GM12801 (cell line): ENCODE measurements around the gene SPR.

ENCODE experiments used
- TF ChIP-seq, protein P1 (sequence below): IDR thresholded peaks from one replicate; pipeline ENCODE4 v1.5.1; 2011; ENCODE audit warnings: control low read depth; ENCODE audit not compliant: insufficient read length; ENCODE audit errors: extremely low read depth

SPR gene

GRCh38 chr2:72914206-72914559 is 27.0 kb downstream of the SPR start:
- TF ChIP-seq, protein P1, sequence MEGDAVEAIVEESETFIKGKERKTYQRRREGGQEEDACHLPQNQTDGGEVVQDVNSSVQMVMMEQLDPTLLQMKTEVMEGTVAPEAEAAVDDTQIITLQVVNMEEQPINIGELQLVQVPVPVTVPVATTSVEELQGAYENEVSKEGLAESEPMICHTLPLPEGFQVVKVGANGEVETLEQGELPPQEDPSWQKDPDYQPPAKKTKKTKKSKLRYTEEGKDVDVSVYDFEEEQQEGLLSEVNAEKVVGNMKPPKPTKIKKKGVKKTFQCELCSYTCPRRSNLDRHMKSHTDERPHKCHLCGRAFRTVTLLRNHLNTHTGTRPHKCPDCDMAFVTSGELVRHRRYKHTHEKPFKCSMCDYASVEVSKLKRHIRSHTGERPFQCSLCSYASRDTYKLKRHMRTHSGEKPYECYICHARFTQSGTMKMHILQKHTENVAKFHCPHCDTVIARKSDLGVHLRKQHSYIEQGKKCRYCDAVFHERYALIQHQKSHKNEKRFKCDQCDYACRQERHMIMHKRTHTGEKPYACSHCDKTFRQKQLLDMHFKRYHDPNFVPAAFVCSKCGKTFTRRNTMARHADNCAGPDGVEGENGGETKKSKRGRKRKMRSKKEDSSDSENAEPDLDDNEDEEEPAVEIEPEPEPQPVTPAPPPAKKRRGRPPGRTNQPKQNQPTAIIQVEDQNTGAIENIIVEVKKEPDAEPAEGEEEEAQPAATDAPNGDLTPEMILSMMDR, result no peak

DNA sequence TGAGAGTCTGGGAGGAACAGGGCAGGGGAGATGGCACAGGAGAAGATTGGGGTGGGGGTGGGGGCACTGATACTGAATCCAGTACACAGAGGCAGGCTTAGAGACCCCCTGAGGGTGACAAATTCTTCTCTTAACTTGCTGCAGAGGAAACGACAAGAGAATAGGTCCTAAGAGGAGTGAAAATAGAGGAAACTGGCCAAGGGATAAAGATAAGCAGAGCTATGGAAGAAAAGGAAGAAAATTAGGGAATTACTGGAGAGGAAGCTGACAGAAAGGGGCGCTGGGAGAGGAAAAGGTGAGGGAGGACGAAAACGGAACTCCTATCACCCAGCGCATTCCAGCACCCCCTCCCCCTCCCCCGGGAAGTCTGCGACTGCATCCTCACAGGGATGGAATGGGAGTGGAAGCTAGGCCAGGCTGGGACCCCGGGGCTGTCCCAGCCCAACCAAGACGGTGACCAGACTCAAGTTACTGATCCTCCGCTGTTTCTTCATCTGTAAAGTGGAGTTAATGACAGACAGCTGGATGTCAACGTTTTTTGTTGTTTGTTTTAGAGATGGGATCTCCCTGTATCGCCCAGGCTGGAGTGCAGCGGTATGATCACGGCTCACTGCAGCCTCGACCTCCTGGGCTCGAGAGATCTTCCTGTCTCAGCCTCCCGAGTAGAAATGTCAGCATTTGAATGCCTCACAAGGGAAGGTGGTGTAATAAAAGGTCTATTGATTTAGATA is 27.5 kb downstream of the SPR start:
- TF ChIP-seq, protein P1, result no peak

GRCh38 chr2:72915320-72915906 is 28.2 kb downstream of the SPR start:
- TF ChIP-seq, protein P1, result no peak

GRCh38 chr2:72915907-72916742 is 28.9 kb downstream of the SPR start:
- TF ChIP-seq, protein P1, result no peak

DNA sequence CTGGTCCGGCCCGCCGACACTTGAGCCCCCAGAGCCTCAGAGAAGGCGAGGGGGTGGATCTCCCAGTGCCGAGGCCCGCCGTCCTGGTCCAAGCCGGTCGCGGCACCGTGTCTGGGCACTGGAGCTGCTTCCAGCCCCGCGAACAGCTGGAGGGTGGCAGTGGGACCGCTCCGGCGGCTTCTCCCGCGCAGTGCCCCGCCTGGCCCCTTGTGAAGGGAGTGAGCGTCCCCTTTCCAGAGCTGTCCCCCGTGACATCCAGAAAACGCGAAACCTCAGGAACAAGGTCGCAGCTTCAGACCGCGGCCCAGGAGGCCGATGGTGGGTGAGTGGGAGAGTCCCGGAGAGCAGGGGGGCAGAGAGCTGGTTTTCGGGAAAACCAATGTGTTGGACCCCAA is 29.5 kb downstream of the SPR start:
- TF ChIP-seq, protein P1, result no peak

GRCh38 chr2:72917138-72917876 is 30.1 kb downstream of the SPR start, which contains the start of gene EMX1:
Gene EMX1, plus strand, starts transcription at chr2:72917519. Its CDS starts 334 bp downstream, at chr2:72917853.
- TF ChIP-seq, protein P1, result no peak
